SK-N-SH (cell line): ENCODE measurements around the gene NETO2. TPM values are rescaled to one million over a fixed set of nuclear protein-coding genes. Genes with fewer than 3 reads are reported as not detected.

Experiments
- CTCF ChIA-PET: fragments of 300-600, 350-600 bp; formaldehyde crosslinking; extraction: SDS; loops from one replicate; lab custom pipeline; 2021; lab: Yijun Ruan, JAX
- POLR2A ChIA-PET: fragments of 350-600 bp; sonication (Branson Sonifier 250); formaldehyde crosslinking; extraction: SDS; loops from one replicate; lab custom pipeline; 2020; ENCODE audit warnings: antibody characterized with exemption, inconsistent platforms; lab: Yijun Ruan, JAX
- DNase-seq: peaks from one replicate; pipeline ENCODE4 v3.0.0; 2012
- H2AFZ ChIP-seq: fragments of 200-600 bp; sonication (generic); 2 replicates; pipeline ENCODE4 v1.8.1; 2016; ENCODE audit warnings: antibody characterized with exemption, mild to moderate bottlenecking, low read depth
- H3F3A ChIP-seq: fragments of 200-600 bp; sonication (generic); replicated peaks from 2 replicates; pipeline ENCODE3; 2016; ENCODE audit warnings: antibody characterized with exemption, mild to moderate bottlenecking; ENCODE audit not compliant: insufficient read depth
- H3K27ac ChIP-seq, 2 experiments: fragments of 200-500 bp in 1 of 2; fragments of 200-600 bp in 1 of 2; sonication (Bioruptor generic) in 1 of 2; sonication (generic), shearing (Covaris generic) in 1 of 2; 2 replicates each; pipeline versions ENCODE4 v1.5.1 to v1.6.1; 2014 to 2016; ENCODE audit warnings: low read depth in 2 of 2, inconsistent platforms in 1 of 2, low read length in 1 of 2, mild to moderate bottlenecking in 1 of 2, mixed read lengths in 1 of 2
- H3K27me3 ChIP-seq: fragments of 200-600 bp; sonication (generic), shearing (Covaris generic); 2 replicates; pipeline ENCODE4 v1.6.1; 2016; ENCODE audit warnings: mixed run types; ENCODE audit not compliant: insufficient read depth
- H3K36me3 ChIP-seq, 2 experiments: fragments of 200-500 bp in 1 of 2; fragments of 200-600 bp in 1 of 2; sonication (Bioruptor generic) in 1 of 2; sonication (generic) in 1 of 2; replicated peaks in 1 of 2; 2 replicates each; pipeline versions ENCODE3 to v1.5.1; 2014 to 2016; ENCODE audit warnings: low read length in 1 of 2, mild to moderate bottlenecking in 1 of 2; ENCODE audit not compliant: insufficient read depth in 2 of 2, control insufficient read depth in 1 of 2
- H3K4me1 ChIP-seq, 2 experiments: fragments of 200-500 bp in 1 of 2; fragments of 200-600 bp in 1 of 2; sonication (Bioruptor generic) in 1 of 2; sonication (generic), shearing (Covaris generic) in 1 of 2; 2 replicates each; pipeline versions ENCODE4 v1.5.1 to v1.6.1; 2014 to 2016; ENCODE audit warnings: low read depth in 1 of 2, low read length in 1 of 2, mixed run types in 1 of 2; ENCODE audit not compliant: insufficient read depth in 2 of 2, control insufficient read depth in 1 of 2
- H3K4me2 ChIP-seq: fragments of 200-600 bp; sonication (generic), shearing (Covaris generic); 2 replicates; pipeline ENCODE4 v1.6.1; 2017; ENCODE audit warnings: mixed run types
- H3K4me3 ChIP-seq, 2 experiments: fragments of 200-500 bp in 1 of 2; fragments of 200-600 bp in 1 of 2; sonication (Bioruptor generic) in 1 of 2; sonication (generic), shearing (Covaris generic) in 1 of 2; 2 replicates each; pipeline versions ENCODE4 v1.5.1 to v1.8.1; 2014 to 2016; ENCODE audit warnings: low read depth in 2 of 2, inconsistent platforms in 1 of 2, low read length in 1 of 2, mild to moderate bottlenecking in 1 of 2, mixed read lengths in 1 of 2, moderate library complexity in 1 of 2
- H3K79me2 ChIP-seq: fragments of 200-600 bp; sonication (generic); 2 replicates; pipeline ENCODE4 v1.8.1; 2017; ENCODE audit warnings: mild to moderate bottlenecking; ENCODE audit not compliant: insufficient read depth
- H3K9ac ChIP-seq: fragments of 200-600 bp; sonication (generic); 2 replicates; pipeline ENCODE4 v1.6.1; 2017; ENCODE audit warnings: mixed run types
- H3K9me2 ChIP-seq: fragments of 200-600 bp; sonication (generic); 2 replicates; pipeline ENCODE4 v1.6.1; 2017; ENCODE audit warnings: mixed run types
- H3K9me3 ChIP-seq: fragments of 200-600 bp; sonication (generic); 2 replicates; pipeline ENCODE4 v1.6.1; 2017; ENCODE audit warnings: mixed run types, mild to moderate bottlenecking, moderate library complexity
- H4K20me1 ChIP-seq: fragments of 200-600 bp; sonication (generic); 2 replicates; pipeline ENCODE4 v1.6.1; 2017; ENCODE audit warnings: mild to moderate bottlenecking, mixed run types; ENCODE audit not compliant: insufficient read depth
- CHD2 ChIP-seq: fragments of 150-350 bp; IDR thresholded peaks from 2 replicates; pipeline ENCODE4 v1.6.1; 2018; ENCODE audit warnings: low read length; ENCODE audit not compliant: partially characterized antibody
- EP300 ChIP-seq, 2 experiments: IDR thresholded peaks; 2 replicates each; pipeline versions ENCODE4 v1.4.0 to v1.6.1; 2012; ENCODE audit warnings: borderline replicate concordance in 1 of 2, low read depth in 1 of 2, low read length in 1 of 2
- GABPA ChIP-seq: IDR thresholded peaks from 2 replicates; pipeline ENCODE4 v1.4.0; 2012; ENCODE audit warnings: low read depth, mild to moderate bottlenecking
- GATA2 ChIP-seq: sonication (generic); formaldehyde crosslinking; IDR thresholded peaks from 2 replicates; pipeline ENCODE4 v1.5.0; 2020; ENCODE audit warnings: mild to moderate bottlenecking, missing genetic modification reagents
- MEF2A ChIP-seq: IDR thresholded peaks from 2 replicates; pipeline ENCODE4 v1.4.0; 2012; ENCODE audit warnings: low read depth, borderline replicate concordance
- NFIC ChIP-seq: IDR thresholded peaks from 2 replicates; pipeline ENCODE4 v1.4.0; 2012; ENCODE audit warnings: borderline replicate concordance
- POLR2AphosphoS5 ChIP-seq: IDR thresholded peaks from 2 replicates; pipeline ENCODE4 v1.6.1; 2012; ENCODE audit warnings: low read depth, low read length
- RCOR1 ChIP-seq: fragments of 150-350 bp; IDR thresholded peaks from 2 replicates; pipeline ENCODE4 v1.6.1; 2017; ENCODE audit warnings: antibody characterized with exemption, low read length
- SIN3A ChIP-seq: IDR thresholded peaks from 2 replicates; pipeline ENCODE4 v1.6.1; 2012; ENCODE audit warnings: low read depth, mild to moderate bottlenecking, low read length, moderate library complexity, borderline replicate concordance
- SMC3 ChIP-seq: IDR thresholded peaks from 2 replicates; pipeline ENCODE4 v1.6.1; 2012; ENCODE audit warnings: low read depth, low read length, improper control_type of control experiment
- TAF1 ChIP-seq: IDR thresholded peaks from 2 replicates; pipeline ENCODE4 v1.6.1; 2012; ENCODE audit warnings: low read depth, mild to moderate bottlenecking, low read length, moderate library complexity, borderline replicate concordance
- TCF12 ChIP-seq: IDR thresholded peaks from 2 replicates; pipeline ENCODE4 v1.4.0; 2012
- WGBS: methylation state at CpG from one replicate; pipeline ENCODE4 v1.1.6; 2017; ENCODE audit warnings: low lambda C conversion rate; 5-methylcytosine and 5-hydroxymethylcytosine counted together
- polyA plus RNA-seq, 3 experiments: library from polyadenylated mRNA; depleted of rRNA; stranded (reverse); fragments of >200 nt; gene quantifications; 2 replicates each; pipeline ENCODE4 v1.2.3, GENCODE V29; 2012
- TF ChIP-seq, protein P1 (sequence below): IDR thresholded peaks from 2 replicates; pipeline ENCODE4 v1.6.1; 2012; ENCODE audit warnings: mild to moderate bottlenecking, low read depth, low read length, moderate library complexity
- TF ChIP-seq, protein P2 (sequence below): IDR thresholded peaks from 2 replicates; pipeline ENCODE4; 2012
- TF ChIP-seq, protein P3 (sequence below): fragments of 200-600 bp; sonication (generic); IDR thresholded peaks from 2 replicates; pipeline ENCODE4 v1.6.1; 2017; ENCODE audit warnings: antibody characterized with exemption, mild to moderate bottlenecking, moderate library complexity

The NETO2 gene
- polyA plus RNA-seq, 1 of the 3 experiments (the other 2 are of a cell fraction) = 48.8 TPM

DNA sequence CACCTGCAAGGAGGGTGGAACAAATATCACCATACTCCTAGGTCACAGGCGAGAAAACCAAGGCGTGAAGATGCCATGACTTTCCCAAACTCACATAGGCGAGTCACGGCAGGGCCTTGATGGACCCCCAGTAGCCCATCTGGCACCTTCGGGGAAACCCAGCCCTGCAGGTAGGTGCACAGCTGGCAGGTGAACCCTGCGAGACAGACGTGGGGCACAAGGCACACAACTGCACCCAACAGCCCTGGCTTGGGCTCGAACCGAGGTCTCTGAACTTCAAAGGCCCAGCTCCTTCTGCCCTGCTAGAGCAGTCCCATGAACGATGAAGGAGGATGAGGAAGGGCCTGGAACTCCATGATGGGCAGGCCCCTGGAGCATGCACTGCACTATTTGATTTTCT is 92.7 kb downstream of the NETO2 start:
- CTCF ChIA-PET = interaction anchor here (0.9 to 4.6 kb wide), 3 partner anchors 9 to 24 kb away, joined by 3 to 36 read pairs (median 3); no protein-coding TSS in a partner anchor
- Histone ChIP-seq H3K27me3 (no peaks in the 10 kb centered on the region), H3F3A (no peaks in the 10 kb centered on the region), H3K79me2 (no peaks in the 10 kb centered on the region), H3K36me3 (no peaks in the 10 kb centered on the region), H3K9me2 (no peaks in the 10 kb centered on the region), H3K27ac (no peak overlapping the region), H3K4me2 (no peak overlapping the region), H3K9ac (no peak overlapping the region), H2AFZ (no peak overlapping the region), H4K20me1 (no peaks in the 10 kb centered on the region), H3K4me3 (no peak overlapping the region), H3K4me1 (no peaks in the 10 kb centered on the region), H3K9me3 (no peaks in the 10 kb centered on the region)
- POLR2A ChIA-PET = no interaction called here
- 72% methylated on average over 4 of the region's 10 CpGs for WGBS
- no peak for DNase-seq
- no peak for TF ChIP-seq GABPA
- no peak for TF ChIP-seq POLR2AphosphoS5
- TF ChIP-seq CHD2 = no peak
- TF ChIP-seq GATA2 = no peak

DNA sequence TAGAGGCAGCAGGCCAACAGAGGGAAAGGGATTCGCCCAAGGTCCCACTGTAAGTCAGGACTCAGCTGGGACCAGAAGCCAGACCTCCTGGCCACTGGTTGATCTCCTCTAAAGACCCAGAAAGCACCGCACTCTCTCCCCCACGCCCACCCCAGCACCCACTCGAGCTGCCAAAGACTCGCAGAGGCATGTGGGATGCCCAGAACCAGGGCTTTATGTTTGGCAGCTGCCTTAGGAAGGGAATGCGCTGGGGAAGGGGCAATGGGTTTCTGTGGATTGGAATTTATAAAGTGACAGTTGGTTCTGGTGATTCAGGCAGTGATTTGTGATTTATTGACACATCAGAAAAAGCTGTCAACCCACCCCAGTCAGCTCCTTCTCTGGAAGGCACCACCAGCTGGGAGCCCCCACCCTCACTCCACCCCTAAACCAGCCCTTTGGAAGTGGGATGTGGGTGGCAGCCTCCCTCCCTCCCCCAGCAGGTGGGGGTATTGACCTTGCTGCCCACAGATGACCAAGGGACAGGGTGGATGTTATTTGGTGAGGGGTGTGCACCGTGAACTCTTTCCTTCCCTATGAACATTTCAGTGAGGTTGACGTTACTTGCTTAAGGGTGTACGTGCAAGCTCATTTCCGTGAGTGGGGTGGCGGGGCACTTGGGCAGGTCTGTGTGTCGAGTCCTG is 93.7 kb downstream of the NETO2 start:
- CTCF ChIA-PET = interaction anchor here (1.1 to 4.6 kb wide), 3 partner anchors 12 to 1114 kb away, joined by 3 to 36 read pairs (median 3); no protein-coding TSS in a partner anchor
- Histone ChIP-seq H4K20me1 (no peaks in the 10 kb centered on the region), H3F3A (no peaks in the 10 kb centered on the region), H3K27me3 (no peaks in the 10 kb centered on the region), H3K9ac (no peak overlapping the region), H3K9me3 (no peaks in the 10 kb centered on the region), H3K4me1 (no peaks in the 10 kb centered on the region), H3K9me2 (no peaks in the 10 kb centered on the region), H3K36me3 (no peaks in the 10 kb centered on the region), H3K4me3 (no peak overlapping the region), H3K79me2 (no peaks in the 10 kb centered on the region), H3K27ac (no peak overlapping the region), H3K4me2 (no peak overlapping the region), H2AFZ (no peak overlapping the region)
- DNase-seq = no peak
- POLR2A ChIA-PET = no interaction called here
- TF ChIP-seq, protein P1, sequence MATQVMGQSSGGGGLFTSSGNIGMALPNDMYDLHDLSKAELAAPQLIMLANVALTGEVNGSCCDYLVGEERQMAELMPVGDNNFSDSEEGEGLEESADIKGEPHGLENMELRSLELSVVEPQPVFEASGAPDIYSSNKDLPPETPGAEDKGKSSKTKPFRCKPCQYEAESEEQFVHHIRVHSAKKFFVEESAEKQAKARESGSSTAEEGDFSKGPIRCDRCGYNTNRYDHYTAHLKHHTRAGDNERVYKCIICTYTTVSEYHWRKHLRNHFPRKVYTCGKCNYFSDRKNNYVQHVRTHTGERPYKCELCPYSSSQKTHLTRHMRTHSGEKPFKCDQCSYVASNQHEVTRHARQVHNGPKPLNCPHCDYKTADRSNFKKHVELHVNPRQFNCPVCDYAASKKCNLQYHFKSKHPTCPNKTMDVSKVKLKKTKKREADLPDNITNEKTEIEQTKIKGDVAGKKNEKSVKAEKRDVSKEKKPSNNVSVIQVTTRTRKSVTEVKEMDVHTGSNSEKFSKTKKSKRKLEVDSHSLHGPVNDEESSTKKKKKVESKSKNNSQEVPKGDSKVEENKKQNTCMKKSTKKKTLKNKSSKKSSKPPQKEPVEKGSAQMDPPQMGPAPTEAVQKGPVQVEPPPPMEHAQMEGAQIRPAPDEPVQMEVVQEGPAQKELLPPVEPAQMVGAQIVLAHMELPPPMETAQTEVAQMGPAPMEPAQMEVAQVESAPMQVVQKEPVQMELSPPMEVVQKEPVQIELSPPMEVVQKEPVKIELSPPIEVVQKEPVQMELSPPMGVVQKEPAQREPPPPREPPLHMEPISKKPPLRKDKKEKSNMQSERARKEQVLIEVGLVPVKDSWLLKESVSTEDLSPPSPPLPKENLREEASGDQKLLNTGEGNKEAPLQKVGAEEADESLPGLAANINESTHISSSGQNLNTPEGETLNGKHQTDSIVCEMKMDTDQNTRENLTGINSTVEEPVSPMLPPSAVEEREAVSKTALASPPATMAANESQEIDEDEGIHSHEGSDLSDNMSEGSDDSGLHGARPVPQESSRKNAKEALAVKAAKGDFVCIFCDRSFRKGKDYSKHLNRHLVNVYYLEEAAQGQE = no peak
- TF ChIP-seq NFIC (no peak), GABPA (no peak), SMC3 (no peak), TCF12 (no peak), EP300 (IDR thresholded peaks at IDR 0.05; ENCODE audit: borderline replicate concordance in 1 of 2, low read depth in 1 of 2, low read length in 1 of 2) (no peak), TAF1 (no peak), SIN3A (no peak), MEF2A (no peak), RCOR1 (no peak)
- TF ChIP-seq, protein P2, sequence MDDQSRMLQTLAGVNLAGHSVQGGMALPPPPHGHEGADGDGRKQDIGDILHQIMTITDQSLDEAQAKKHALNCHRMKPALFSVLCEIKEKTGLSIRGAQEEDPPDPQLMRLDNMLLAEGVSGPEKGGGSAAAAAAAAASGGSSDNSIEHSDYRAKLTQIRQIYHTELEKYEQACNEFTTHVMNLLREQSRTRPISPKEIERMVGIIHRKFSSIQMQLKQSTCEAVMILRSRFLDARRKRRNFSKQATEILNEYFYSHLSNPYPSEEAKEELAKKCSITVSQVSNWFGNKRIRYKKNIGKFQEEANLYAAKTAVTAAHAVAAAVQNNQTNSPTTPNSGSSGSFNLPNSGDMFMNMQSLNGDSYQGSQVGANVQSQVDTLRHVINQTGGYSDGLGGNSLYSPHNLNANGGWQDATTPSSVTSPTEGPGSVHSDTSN = no peak
- TF ChIP-seq, protein P3, sequence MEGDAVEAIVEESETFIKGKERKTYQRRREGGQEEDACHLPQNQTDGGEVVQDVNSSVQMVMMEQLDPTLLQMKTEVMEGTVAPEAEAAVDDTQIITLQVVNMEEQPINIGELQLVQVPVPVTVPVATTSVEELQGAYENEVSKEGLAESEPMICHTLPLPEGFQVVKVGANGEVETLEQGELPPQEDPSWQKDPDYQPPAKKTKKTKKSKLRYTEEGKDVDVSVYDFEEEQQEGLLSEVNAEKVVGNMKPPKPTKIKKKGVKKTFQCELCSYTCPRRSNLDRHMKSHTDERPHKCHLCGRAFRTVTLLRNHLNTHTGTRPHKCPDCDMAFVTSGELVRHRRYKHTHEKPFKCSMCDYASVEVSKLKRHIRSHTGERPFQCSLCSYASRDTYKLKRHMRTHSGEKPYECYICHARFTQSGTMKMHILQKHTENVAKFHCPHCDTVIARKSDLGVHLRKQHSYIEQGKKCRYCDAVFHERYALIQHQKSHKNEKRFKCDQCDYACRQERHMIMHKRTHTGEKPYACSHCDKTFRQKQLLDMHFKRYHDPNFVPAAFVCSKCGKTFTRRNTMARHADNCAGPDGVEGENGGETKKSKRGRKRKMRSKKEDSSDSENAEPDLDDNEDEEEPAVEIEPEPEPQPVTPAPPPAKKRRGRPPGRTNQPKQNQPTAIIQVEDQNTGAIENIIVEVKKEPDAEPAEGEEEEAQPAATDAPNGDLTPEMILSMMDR = no peak
- 62% methylated on average over 12 of the region's 12 CpGs for WGBS
